Vagina (tissue), 2 donors: ENCODE measurements around the gene MKNK2.

Experiments
- CTCF ChIP-seq, 3 experiments: fragments of 450-650 bp in 2 of 3; fragments of 200-600 bp in 1 of 3; sonication (generic) in 1 of 3; IDR thresholded peaks; one replicate each; pipeline ENCODE4 v1.5.1; 2017 to 2019; ENCODE audit warnings: antibody characterized with exemption in 3 of 3, mild to moderate bottlenecking in 2 of 3, moderate library complexity in 2 of 3
- POLR2A ChIP-seq, 2 donors: fragments of 450-650 bp; IDR thresholded peaks; one replicate each; pipeline ENCODE4 v1.6.1; 2017; ENCODE audit warnings: antibody characterized with exemption in 2 of 2, mild to moderate bottlenecking in 2 of 2, moderate library complexity in 2 of 2

GRCh38 chr19:2053601-2054389 lies 2.8 kb upstream of the MKNK2 start:
- TF ChIP-seq POLR2A (IDR thresholded peaks at IDR 0.05) (no peak), CTCF (IDR thresholded peaks at IDR 0.05) (no peak)
